GM12878 (cell line): ENCODE measurements around the gene SBF2. TPM values are rescaled to one million over a fixed set of nuclear protein-coding genes. Genes with fewer than 3 reads are reported as not detected.

Experiments used
- ATAC-seq: fragments of 200-7000 bp; cut with Tn5 transposase; 3 replicates; pipeline ENCODE4 v1.9.1; 2020; ENCODE audit warnings: mild to moderate bottlenecking, moderate library complexity
- BruUV-seq: library from RNA; stranded (reverse); fragments of 400-500 nt; replicated peaks from 2 replicates; lab custom pipeline; 2021; lab: Mats Ljungman, UMichigan
- CTCF ChIA-PET: fragments of 300-600 bp; sonication (Branson Sonifier 250); formaldehyde crosslinking; extraction: SDS; loops from one replicate; lab custom pipeline; 2021; ENCODE audit warnings: inconsistent platforms; lab: Yijun Ruan, JAX
- POLR2A ChIA-PET: fragments of 350-600 bp; formaldehyde crosslinking; extraction: SDS; loops from one replicate; lab custom pipeline; 2021; ENCODE audit warnings: inconsistent platforms; lab: Charles Lee
- RAD21 ChIA-PET: fragments of 300-600 bp; sonication (Branson Sonifier 250); formaldehyde crosslinking; loops from one replicate; lab custom pipeline; 2023; ENCODE audit warnings: antibody characterized with exemption; ENCODE audit not compliant: unreplicated experiment; lab: Charles Lee
- SMC1A ChIA-PET: fragments of 300-600 bp; sonication (Branson Sonifier 250); formaldehyde crosslinking; loops from one replicate; lab custom pipeline; 2023; ENCODE audit not compliant: unreplicated experiment, uncharacterized antibody; lab: Charles Lee
- DNase-seq: peaks from one replicate; pipeline ENCODE4 v3.0.0-alpha.2; 2011; ENCODE audit warnings: low read depth, low spot score
- FAIRE-seq: peaks from 3 replicates; lab custom pipeline; 2011; peaks lifted over from hg19 to GRCh38; lab: Jason Lieb, UNC
- H2AFZ ChIP-seq: 2 replicates; pipeline ENCODE4 v1.6.0; 2011; ENCODE audit warnings: low read depth, low read length, control low read depth; ENCODE audit not compliant: control insufficient read depth
- H3K27ac ChIP-seq: 2 replicates; pipeline ENCODE4 v1.5.1; 2011; ENCODE audit warnings: control low read depth; ENCODE audit not compliant: control insufficient read depth, insufficient read depth
- H3K27me3 ChIP-seq, 2 experiments: replicated peaks in 1 of 2; 2 replicates each; pipeline versions ENCODE4 v1.6.0 to v1.6.1; 2011; ENCODE audit warnings: low read length in 1 of 2; ENCODE audit not compliant: control insufficient read depth in 2 of 2, insufficient read depth in 2 of 2
- H3K36me3 ChIP-seq, 2 experiments: 2 replicates each; pipeline ENCODE4 v1.5.1; 2011; ENCODE audit warnings: low read length in 1 of 2; ENCODE audit not compliant: control insufficient read depth in 2 of 2, insufficient read depth in 2 of 2
- H3K4me1 ChIP-seq: 2 replicates; pipeline ENCODE4 v1.6.1; 2011; ENCODE audit warnings: mild to moderate bottlenecking, low read length, moderate library complexity, mixed read lengths; ENCODE audit not compliant: control insufficient read depth, insufficient read depth
- H3K4me2 ChIP-seq: 2 replicates; pipeline ENCODE4 v1.6.0; 2011; ENCODE audit warnings: control low read depth; ENCODE audit not compliant: control insufficient read depth, insufficient read depth
- H3K4me3 ChIP-seq: fragments of 200-600 bp; sonication (generic); 2 replicates; pipeline ENCODE4 v1.5.1; 2016
- H3K79me2 ChIP-seq: 2 replicates; pipeline ENCODE4 v1.6.0; 2011; ENCODE audit warnings: low read length; ENCODE audit not compliant: control insufficient read depth, insufficient read depth
- H3K9ac ChIP-seq: 2 replicates; pipeline ENCODE4 v1.8.0; 2011; ENCODE audit warnings: low read length, control low read depth, mixed read lengths; ENCODE audit not compliant: control insufficient read depth, insufficient read depth
- H3K9me3 ChIP-seq: replicated peaks from 3 replicates; pipeline ENCODE4 v1.5.1; 2011; ENCODE audit warnings: mild to moderate bottlenecking, low read length; ENCODE audit not compliant: control insufficient read depth, insufficient read depth
- H4K20me1 ChIP-seq: 2 replicates; pipeline ENCODE4 v1.6.0; 2011; ENCODE audit not compliant: control insufficient read depth, insufficient read depth
- ATF3 ChIP-seq: IDR thresholded peaks from 2 replicates; pipeline ENCODE4 v1.6.1; 2011; ENCODE audit warnings: low read depth, mild to moderate bottlenecking, low read length, moderate library complexity, borderline replicate concordance; ENCODE audit errors: extremely low read depth
- CHD1 ChIP-seq: IDR thresholded peaks from 2 replicates; pipeline ENCODE4 v1.6.1; 2012; ENCODE audit warnings: low read depth, low read length, improper control_type of control experiment
- FOXK2 ChIP-seq: fragments of 450-650 bp; IDR thresholded peaks from 2 replicates; pipeline ENCODE4 v1.6.1; 2017; ENCODE audit warnings: mild to moderate bottlenecking, moderate library complexity
- MAX ChIP-seq: IDR thresholded peaks from 2 replicates; pipeline ENCODE4 v1.6.1; 2012; ENCODE audit warnings: low read depth, low read length, improper control_type of control experiment
- MYC ChIP-seq: IDR thresholded peaks from 2 replicates; pipeline ENCODE4 v1.6.1; 2011; ENCODE audit warnings: mild to moderate bottlenecking, low read length, moderate library complexity, inconsistent platforms; ENCODE audit not compliant: insufficient read depth, insufficient replicate concordance, insufficient read length, severe bottlenecking
- NBN ChIP-seq: fragments of 450-650 bp; IDR thresholded peaks from 2 replicates; pipeline ENCODE4 v1.6.1; 2016
- NR2C2 ChIP-seq: IDR thresholded peaks from 2 replicates; pipeline ENCODE4 v1.6.1; 2011; ENCODE audit warnings: borderline replicate concordance, low read depth; ENCODE audit not compliant: control insufficient read depth, insufficient read length
- TCF12 ChIP-seq: IDR thresholded peaks from 2 replicates; pipeline ENCODE4 v1.6.1; 2011; ENCODE audit warnings: low read depth, mild to moderate bottlenecking, low read length
- TCF3 ChIP-seq: IDR thresholded peaks from 2 replicates; pipeline ENCODE4 v1.6.1; 2012; ENCODE audit warnings: low read depth, mild to moderate bottlenecking, low read length, borderline replicate concordance; ENCODE audit not compliant: insufficient read depth
- ZNF622 ChIP-seq: fragments of 450-650 bp; IDR thresholded peaks from 2 replicates; pipeline ENCODE4 v1.6.1; 2017; ENCODE audit warnings: mild to moderate bottlenecking, inconsistent platforms
- WGBS: methylation state at CpG from one replicate; pipeline ENCODE4 v1.1.6; 2016; ENCODE audit warnings: low lambda C conversion rate; ENCODE audit not compliant: insufficient replicate concordance, insufficient coverage; ENCODE audit errors: missing lambda C conversion rate; 5-methylcytosine and 5-hydroxymethylcytosine counted together
- in situ Hi-C: fragments of 300-500 bp; cut with MboI; formaldehyde crosslinking; loops from 9 replicates; pipeline ENCODE4 v1.14.3; 2018; ENCODE audit warnings: mixed read lengths
- intact Hi-C: fragments of 100-400 bp; cut with micrococcal nuclease; formaldehyde crosslinking; loops from one replicate; pipeline ENCODE4 v1.14.2; 2022; ENCODE audit not compliant: unreplicated experiment
- polyA plus RNA-seq, 11 experiments: library from polyadenylated mRNA; depleted of rRNA in 4 of 11; unstranded in 6 of 11; stranded (reverse) in 5 of 11; fragments of >200 nt; fragmentation: Nextera tagmentation in 4 of 11; fragmentation: Illumina TruSeq in 1 of 11; extraction: Ambion mirVana in 4 of 11; extraction: Trizol in 1 of 11; gene quantifications; 1 replicate in 1 of 11; 2 replicates in 10 of 11; pipeline versions ENCODE4 v1.2.1 to v1.2.3, GENCODE V29; 2011 to 2016; ENCODE audit warnings: inconsistent platforms in 2 of 11, missing spikeins in 2 of 11, low read depth in 1 of 11
- total RNA-seq, 4 experiments: library from RNA; depleted of rRNA in 3 of 4; stranded (reverse); fragments of >200 nt in 3 of 4; fragmentation: Illumina TruSeq in 1 of 4; extraction: Trizol in 1 of 4; gene quantifications; 2 replicates each; pipeline versions ENCODE4 v1.2.1 to v1.2.3, GENCODE V29; 2013 to 2021
- TF ChIP-seq, protein P1 (sequence below): IDR thresholded peaks from 2 replicates; pipeline ENCODE4 v1.6.1; 2011; ENCODE audit warnings: mild to moderate bottlenecking, low read depth, low read length, moderate library complexity; ENCODE audit not compliant: insufficient replicate concordance
- TF ChIP-seq, protein P2 (sequence below): fragments of 450-650 bp; IDR thresholded peaks from 2 replicates; pipeline ENCODE4 v1.6.1; 2014; ENCODE audit warnings: mild to moderate bottlenecking

The SBF2 gene
- total and polyA plus RNA-seq, 10 of the 15 experiments (the other 5 are each of a cell fraction or from before 2014, with no cell fraction given), result 0.24 to 2.3 (median 1.1) TPM

- CTCF ChIA-PET, result interaction anchor here (1.0 to 1.5 kb wide), 2 partner anchors 14 to 22 kb away, joined by 3 to 4 read pairs; no protein-coding TSS in a partner anchor
- POLR2A ChIA-PET, result no interaction called here
These were observed 506.8 kb downstream of the SBF2 start for GRCh38 chr11:9787260-9787659.

More at GRCh38 chr11:9787260-9787659, 506.8 kb downstream of the SBF2 start:
- peak; percentile 45 for ATAC-seq
- Histone ChIP-seq H3K27ac (no peak overlapping the region), H3K27me3 (no peaks in the 10 kb centered on the region), H3K9me3 (no peaks in the 10 kb centered on the region; the same call in 2 of the 3 replicates), H3K36me3 (no peaks in the 10 kb centered on the region), H3K4me1 (no peaks in the 10 kb centered on the region), H3K4me2 (no peak overlapping the region), H2AFZ (no peak overlapping the region), H4K20me1 (no peaks in the 10 kb centered on the region), H3K9ac (no peak overlapping the region), H3K4me3 (no peak overlapping the region), H3K79me2 (no peaks in the 10 kb centered on the region)
- BruUV-seq, result no TSS peak
- no peak for FAIRE-seq
- ChIA-PET RAD21 (interaction anchor here (1.2 kb wide), 1 partner anchor 28 kb away, joined by 3 read pairs; no protein-coding TSS in a partner anchor), SMC1A (interaction anchor here (0.8 to 1.1 kb wide), 2 partner anchors 30 to 1107 kb away, joined by 3 read pairs; no protein-coding TSS in a partner anchor)
- in situ Hi-C loops, result no loop called here
- TF ChIP-seq NR2C2 (no peak), TCF3 (0 out of 2 replicates have a peak, but pooled peaks have one; percentile 56), TCF12 (0 out of 2 replicates have a peak, but pooled peaks have one; percentile 54), CHD1 (no peak), ATF3 (no peak), NBN (no peak), MAX (no peak), ZNF622 (no peak), FOXK2 (no peak), MYC (no peak)
- TF ChIP-seq, protein P1, sequence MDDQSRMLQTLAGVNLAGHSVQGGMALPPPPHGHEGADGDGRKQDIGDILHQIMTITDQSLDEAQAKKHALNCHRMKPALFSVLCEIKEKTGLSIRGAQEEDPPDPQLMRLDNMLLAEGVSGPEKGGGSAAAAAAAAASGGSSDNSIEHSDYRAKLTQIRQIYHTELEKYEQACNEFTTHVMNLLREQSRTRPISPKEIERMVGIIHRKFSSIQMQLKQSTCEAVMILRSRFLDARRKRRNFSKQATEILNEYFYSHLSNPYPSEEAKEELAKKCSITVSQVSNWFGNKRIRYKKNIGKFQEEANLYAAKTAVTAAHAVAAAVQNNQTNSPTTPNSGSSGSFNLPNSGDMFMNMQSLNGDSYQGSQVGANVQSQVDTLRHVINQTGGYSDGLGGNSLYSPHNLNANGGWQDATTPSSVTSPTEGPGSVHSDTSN, result peak; percentile 48
- TF ChIP-seq, protein P2, sequence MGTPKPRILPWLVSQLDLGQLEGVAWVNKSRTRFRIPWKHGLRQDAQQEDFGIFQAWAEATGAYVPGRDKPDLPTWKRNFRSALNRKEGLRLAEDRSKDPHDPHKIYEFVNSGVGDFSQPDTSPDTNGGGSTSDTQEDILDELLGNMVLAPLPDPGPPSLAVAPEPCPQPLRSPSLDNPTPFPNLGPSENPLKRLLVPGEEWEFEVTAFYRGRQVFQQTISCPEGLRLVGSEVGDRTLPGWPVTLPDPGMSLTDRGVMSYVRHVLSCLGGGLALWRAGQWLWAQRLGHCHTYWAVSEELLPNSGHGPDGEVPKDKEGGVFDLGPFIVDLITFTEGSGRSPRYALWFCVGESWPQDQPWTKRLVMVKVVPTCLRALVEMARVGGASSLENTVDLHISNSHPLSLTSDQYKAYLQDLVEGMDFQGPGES, result no peak
- DNase-seq, result no peak
- 43% methylated on average over 5 of the region's 5 CpGs for WGBS
- intact Hi-C loops, result no loop called here
